GM18858 (cell line): ENCODE measurements around the gene PLEKHH1.
"Not testable (repeated sequence)": the region's sequence is repeated elsewhere in the genome, so short reads cannot be mapped to it uniquely, and the experiment has no call there.

Experiments
- ATAC-seq: cut with Tn5 transposase; IDR thresholded peaks from one replicate; pipeline ENCODE4 v1.9.1; 2021; ENCODE audit not compliant: unreplicated experiment

Gene PLEKHH1

DNA sequence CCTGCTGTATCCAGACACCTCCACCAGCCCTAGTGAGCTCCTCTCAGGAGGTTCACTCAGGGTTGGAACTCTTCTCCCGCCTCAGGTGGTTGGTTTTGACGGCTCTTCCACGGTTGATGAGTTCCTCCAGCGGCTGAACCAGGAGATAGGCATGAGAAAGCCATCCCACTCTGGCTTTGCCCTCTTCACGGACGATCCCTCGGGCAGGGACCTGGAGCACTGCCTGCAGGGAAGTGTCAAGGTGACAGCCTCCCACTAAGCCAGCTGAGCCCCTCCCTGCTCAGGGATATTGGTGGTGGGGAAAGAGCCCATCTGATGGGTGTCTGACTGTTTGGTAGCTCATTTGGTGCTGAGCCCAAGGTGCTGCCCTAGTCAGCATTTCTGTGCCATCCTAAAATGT, 46.5 kb downstream of the PLEKHH1 start:
- ATAC-seq: no peak

GRCh38 chr14:67580336-67581171, 47.5 kb downstream of the PLEKHH1 start:
- ATAC-seq: no peak

DNA sequence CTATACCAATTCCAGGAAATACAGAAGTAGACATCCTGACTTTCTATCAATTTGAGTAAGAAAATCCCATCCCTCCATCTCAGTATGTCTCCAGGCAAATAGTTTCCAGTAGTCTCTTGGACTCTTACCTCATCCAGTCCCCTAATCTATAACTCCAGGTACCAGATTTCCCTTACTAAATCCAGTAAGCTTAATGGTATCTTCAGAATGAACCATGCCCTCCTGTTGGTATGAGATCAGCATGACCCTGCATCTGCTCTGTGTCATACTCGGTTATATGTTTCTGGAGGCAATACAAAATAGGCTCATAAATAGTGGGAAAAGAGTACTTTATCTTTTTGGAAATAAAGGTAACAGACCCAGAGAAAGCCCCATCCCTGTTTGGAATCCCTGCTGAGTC, 48.6 kb downstream of the PLEKHH1 start:
- ATAC-seq: no peak

GRCh38 chr14:67582061-67582460, 49.0 kb downstream of the PLEKHH1 start:
- no peak for ATAC-seq

- no peak for ATAC-seq
Measured at GRCh38 chr14:67583711-67584644, 50.9 kb downstream of the PLEKHH1 start.

GRCh38 chr14:67584978-67585377, 51.9 kb downstream of the PLEKHH1 start:
- no peak for ATAC-seq

DNA sequence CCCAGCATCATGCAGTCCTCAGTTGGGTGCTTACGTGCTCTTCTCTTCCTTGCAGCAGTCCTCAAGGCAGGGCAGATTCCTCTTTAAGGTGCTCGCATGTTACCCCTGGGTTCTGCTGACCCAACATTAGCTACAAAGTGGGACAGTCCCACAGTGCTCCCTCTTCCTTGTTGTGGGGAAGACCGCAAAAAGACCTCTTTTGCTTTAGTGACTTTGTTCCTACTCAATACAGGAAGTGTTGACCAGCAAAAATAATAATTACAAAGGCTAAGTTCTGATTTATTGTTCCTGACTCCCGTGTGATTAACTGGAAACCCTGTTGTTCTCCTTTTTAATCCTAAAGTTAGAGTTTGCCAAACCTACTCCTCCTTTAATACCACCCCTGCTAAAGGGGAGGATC, 53.3 kb downstream of the PLEKHH1 start:
- ATAC-seq: no peak

DNA sequence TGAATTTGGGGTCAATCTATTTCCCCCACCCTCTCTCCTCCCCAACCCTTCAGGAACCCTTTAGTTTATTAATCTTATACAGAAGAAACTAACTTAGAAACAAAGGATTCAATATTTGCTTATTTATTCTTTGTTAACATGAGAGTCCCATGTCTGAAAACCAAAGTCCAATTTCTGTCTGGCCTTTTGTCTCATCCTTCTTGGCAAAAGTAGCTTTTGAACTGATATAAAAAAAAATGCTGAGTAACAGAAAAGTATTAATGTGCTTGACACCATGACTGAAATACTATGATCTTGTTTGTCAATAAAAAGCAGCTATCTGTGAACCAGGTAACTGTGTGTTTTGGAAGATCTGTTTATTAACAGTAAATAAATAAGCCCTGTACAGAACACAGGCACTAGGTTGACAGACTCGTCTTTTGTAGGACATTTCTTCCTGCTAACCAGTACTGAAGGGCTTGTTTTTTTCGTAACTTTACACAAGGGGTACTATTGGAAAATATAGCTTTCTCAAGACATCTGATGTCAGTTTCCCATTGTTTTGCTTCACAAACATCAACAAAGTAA, 56.2 kb downstream of the PLEKHH1 start:
- ATAC-seq: no peak

DNA sequence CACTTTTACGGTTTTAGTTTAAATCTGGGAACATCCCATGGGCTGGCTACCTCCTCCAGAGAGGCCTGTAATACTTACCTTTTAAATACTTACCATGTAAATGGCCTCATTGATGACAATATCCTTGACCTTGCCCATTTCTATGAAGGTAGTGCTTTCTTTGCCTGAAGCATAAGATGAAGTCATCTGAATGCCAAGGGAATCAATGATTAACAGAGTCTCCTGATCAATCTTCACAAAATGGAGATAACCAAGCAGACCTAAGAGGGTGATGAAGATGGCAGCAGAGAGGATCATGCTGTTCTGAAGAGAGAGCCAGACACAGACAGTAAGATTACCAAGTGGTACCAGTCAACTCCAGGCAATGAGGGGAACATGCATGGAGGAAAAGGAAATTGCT, 60.6 kb downstream of the PLEKHH1 start:
- not testable (repeated sequence) for ATAC-seq

GRCh38 chr14:67595392-67595791, 62.3 kb downstream of the PLEKHH1 start:
- no peak for ATAC-seq

GRCh38 chr14:67599698-67600561, 66.8 kb downstream of the PLEKHH1 start, which contains the start of gene PIGH:
PIGH (minus strand) TSS chr14:67600268; CDS start chr14:67600203, 65 bp downstream.
- ATAC-seq: peak; percentile 76

DNA sequence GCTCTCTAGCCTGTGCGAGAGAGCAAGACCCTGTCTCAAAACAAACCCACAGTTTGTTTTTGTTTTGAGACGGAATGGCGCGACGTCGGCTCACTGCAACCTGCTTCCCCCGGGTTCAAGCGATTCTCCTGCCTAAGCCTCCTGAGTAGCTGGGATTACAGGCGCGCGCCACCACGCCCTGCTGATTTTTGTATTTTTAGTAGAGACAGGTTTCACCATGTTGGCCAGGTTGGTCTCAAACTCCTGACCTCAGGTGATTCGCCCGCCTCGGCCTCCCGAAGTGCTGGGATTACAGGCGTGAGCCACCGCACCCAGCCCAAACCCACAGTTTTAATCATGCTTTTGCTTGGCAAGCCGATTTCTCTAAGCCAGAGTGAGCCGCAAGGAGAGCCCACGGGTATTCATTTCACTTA, 67.5 kb downstream of the PLEKHH1 start:
- ATAC-seq: not testable (repeated sequence)

DNA sequence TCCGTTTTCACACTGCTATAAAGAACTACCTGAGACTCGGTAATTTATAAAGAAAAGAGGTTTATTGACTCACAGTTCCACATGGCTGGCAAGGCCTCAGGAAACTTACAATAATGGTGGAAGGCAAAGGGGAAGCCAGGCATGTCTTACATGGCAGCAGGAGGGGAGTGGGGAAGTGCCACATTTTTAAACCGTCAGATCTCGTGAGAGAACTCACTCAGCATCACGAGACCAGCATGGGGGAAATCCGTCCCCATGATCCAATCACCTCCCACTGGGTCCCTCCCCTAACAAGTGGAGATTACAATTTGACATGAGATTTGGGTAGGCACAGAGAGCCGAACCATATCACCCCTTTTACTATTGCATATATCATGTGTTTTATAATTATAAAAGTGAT, 69.0 kb downstream of the PLEKHH1 start:
- no peak for ATAC-seq

DNA sequence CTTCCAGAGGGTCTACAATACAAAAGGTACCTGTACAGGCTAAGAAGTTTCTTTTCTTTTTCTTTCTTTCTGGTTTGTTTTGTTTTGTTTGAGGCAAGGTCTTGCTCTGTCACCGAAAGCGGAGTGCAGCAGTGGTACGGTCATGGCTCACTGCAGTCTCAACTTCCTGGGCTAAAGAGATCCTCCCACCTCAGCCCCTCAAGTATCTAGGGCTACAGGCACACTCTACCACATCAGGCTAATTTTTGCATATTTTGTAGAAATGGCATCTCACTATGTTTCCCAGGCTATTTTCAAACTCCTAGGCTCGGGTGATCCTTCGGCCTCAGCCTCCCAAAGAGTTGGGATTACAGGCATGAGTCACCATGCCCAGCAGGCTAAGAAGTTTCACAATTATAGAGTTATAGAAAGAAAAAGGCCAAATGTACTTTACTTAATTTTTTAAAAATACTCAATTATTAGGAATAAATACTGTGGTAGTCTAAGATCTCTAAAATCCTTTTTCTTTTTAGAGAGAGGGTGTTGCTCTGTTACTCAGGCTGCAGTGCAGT, 70.0 kb downstream of the PLEKHH1 start:
- peak; percentile 68 for ATAC-seq

DNA sequence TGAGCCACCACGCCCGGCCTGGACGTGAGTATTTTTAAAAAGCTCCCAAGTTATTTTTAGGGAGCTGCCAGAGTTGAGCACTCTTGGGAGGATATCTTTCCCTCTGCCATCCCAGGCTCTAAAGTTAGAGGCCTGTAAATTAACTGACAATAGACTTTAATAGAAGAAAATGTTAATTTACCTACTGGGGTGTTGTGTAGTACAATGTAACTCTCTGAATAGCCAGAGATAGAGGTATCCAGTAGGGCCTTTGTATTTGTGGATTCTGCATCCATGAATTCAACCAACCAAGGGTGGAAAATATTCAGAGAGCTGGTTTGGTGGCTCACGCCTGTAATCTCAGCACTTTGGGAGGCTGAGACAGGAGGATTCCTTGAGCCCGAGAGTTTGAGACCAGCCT, 74.6 kb downstream of the PLEKHH1 start:
- no peak for ATAC-seq

GRCh38 chr14:67609642-67610310, 76.7 kb downstream of the PLEKHH1 start:
- no peak for ATAC-seq

DNA sequence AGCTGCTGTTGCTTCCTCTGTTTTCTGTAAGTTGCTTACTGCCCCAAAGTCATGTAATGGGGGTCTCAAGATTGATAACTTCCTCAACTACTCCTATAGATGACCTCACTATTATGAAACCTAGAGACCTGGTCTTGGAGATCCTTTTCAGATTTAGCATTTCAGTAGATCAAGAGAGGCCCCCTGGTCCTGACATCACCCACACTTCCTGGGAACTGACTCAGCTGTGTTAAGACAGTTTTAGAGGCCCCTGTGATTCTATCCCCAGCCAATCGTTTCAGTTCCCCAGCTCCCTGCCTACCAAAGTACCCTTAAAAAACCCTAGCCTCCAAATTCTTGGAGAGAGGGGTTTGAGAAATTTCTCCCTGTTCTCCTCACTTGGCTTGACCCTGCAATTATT, 77.4 kb downstream of the PLEKHH1 start:
- no peak for ATAC-seq

DNA sequence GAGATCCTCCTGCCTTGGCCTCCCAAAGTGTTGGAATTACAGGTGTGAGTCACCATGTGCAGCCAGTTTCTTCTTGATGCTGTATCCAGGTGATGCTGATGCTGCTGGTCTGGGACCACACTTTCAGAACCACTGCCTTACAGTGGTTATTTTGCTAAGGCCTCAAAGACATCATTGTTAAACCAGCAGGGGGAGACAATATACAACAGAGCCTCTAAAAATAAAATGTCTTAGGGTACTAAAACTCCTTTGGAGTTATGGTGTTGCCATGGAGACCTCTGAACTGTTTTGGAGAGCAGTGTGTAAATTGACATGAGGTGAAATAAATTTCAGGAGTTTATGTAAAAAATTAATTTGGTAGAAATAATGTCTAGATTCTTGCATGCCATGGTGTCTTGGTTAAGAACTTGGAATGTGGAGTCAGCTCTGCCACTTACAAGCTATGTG, 85.5 kb downstream of the PLEKHH1 start:
- ATAC-seq: no peak

DNA sequence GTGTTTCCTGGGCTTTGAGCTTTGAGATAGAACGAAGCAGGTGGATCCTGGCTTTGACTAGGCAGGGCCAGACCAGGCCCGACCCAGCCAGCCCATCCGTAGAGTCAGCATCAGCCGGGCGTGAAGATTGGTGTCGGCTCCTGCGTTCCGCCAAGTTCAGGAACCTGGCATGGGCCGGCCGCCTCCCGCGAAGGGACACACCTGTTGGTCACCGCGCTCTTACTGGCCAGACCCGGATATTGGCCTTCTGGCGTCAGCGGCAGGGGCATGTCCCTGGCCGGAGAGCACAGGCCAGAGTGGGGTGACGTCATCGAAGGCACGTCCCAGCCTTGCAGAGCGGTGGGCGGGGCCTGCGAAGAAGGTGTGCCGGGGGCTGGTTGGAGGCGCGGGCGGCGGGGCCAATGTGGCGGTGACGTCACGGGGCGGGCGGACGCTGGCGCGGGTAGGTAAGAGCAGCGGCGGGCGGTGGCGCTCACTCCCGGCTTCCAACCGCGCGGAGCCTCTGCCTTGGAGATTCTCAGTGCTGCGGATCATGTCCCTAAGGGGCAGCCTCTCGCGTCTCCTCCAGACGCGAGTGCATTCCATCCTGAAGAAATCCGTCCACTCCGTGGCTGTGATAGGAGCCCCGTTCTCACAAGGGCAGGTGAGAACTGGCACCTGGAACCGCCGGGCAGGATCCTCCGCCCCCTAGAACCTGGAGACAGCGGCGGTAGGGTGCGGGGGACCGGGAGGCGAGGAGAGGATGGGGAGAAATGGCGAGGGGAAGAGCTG, 86.5 kb downstream of the PLEKHH1 start, which contains the start of gene ARG2:
TSS of gene ARG2 (plus strand) at position 475 of the 771 bp plus-strand sequence. CDS start at position 533, 58 bp downstream.
- ATAC-seq: peak; percentile 63
